ENCODE measurements around the gene RNPC3. TPM values are rescaled to one million over a fixed set of nuclear protein-coding genes. Genes with fewer than 3 reads are reported as not detected.
A peak's percentile ranks its signal among the peaks of the same experiment; 100 is the strongest.

Gene RNPC3
- total RNA-seq, 2 donors from 2014 or later: 18.8 to 19.0 TPM

DNA sequence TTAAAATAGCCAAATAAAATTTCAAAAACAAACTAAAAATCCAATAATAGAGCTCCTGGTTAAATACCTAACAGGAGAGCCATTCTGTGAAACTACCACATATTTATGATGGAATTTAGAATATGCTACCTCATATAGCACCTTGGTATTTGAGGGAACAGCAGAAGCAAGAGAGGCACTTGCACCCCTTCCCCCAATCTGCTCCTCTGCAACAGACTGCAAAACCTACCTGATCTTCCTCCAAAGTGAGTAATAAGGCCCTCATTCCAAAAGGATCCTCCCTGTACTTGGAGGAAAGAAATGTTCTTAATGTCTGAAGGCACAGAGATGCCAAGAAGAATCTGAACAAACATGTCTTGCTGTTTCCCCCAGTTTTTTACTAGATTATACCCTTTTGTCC lies 28.1 kb upstream of the RNPC3 start:
- Histone ChIP-seq H3K9ac (ENCODE audit: low read depth in 2 of 2, low read length in 2 of 2) (no peak overlapping the region), H3K9me3 (no peaks in the 10 kb centered on the region), H3K4me1 (no peaks in the 10 kb centered on the region), H3K27ac (no peak overlapping the region), H3K27me3 (no peaks in the 10 kb centered on the region), H3K36me3 (no peaks in the 10 kb centered on the region), H3K4me3 (no peak overlapping the region)
- TF ChIP-seq, protein P1, sequence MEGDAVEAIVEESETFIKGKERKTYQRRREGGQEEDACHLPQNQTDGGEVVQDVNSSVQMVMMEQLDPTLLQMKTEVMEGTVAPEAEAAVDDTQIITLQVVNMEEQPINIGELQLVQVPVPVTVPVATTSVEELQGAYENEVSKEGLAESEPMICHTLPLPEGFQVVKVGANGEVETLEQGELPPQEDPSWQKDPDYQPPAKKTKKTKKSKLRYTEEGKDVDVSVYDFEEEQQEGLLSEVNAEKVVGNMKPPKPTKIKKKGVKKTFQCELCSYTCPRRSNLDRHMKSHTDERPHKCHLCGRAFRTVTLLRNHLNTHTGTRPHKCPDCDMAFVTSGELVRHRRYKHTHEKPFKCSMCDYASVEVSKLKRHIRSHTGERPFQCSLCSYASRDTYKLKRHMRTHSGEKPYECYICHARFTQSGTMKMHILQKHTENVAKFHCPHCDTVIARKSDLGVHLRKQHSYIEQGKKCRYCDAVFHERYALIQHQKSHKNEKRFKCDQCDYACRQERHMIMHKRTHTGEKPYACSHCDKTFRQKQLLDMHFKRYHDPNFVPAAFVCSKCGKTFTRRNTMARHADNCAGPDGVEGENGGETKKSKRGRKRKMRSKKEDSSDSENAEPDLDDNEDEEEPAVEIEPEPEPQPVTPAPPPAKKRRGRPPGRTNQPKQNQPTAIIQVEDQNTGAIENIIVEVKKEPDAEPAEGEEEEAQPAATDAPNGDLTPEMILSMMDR (IDR thresholded peaks at IDR 0.05): no peak
- DNase-seq: no peak
- intact Hi-C loops (cut with DNase I): no loop called here

DNA sequence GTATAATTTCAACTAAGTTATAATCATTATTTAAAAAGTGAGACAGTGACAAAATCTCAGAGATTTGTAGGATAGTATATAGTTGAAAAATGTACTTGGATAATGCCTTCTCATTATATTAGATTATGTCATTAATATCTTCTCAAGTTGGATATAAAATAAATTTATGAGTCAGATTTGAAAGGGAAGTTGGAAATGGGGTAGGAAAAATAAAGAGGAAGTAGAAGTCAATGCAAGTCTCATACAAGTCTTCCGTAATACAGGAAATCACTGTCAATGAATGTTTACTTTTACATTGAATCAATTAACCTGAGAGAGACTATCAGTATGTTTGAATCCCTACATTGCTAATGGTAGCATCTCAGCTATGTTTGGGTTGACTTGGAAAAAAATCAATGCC lies 16.2 kb upstream of the RNPC3 start:
- Histone ChIP-seq H3K27ac (no peak overlapping the region), H3K4me1 (no peaks in the 10 kb centered on the region), H3K4me3 (no peak overlapping the region), H3K27me3 (no peaks in the 10 kb centered on the region), H3K9ac (ENCODE audit: low read depth in 2 of 2, low read length in 2 of 2) (no peak overlapping the region), H3K9me3 (no peaks in the 10 kb centered on the region), H3K36me3 (no peaks in the 10 kb centered on the region)
- intact Hi-C loops (cut with DNase I): no loop called here
- TF ChIP-seq, protein P1 (IDR thresholded peaks at IDR 0.05): no peak
- no peak for DNase-seq

DNA sequence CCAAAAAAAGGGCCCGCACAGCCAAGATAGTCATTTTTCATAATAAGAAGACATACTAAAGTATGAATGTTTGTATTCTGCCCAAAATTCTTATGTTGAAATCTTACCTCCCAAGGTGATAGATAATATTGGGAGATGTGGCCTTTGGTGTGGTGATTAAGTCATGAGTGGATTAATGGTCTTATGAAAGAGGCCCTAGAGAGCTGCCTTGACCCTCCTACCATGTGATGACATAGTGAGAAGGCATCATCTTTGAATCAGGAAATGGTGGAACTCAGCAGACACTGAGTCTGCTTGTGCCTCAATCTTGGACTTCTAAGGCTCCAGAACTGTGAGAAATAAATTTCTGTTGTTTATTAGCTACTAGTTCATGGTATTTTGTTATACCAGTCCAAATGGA lies 11.8 kb upstream of the RNPC3 start:
- no peak for DNase-seq
- H3K4me1 ChIP-seq: no peaks in the 10 kb centered on the region
- no peak overlapping the region for H3K9ac ChIP-seq (ENCODE audit: low read depth in 2 of 2, low read length in 2 of 2)
- TF ChIP-seq, protein P1 (IDR thresholded peaks at IDR 0.05): no peak
- intact Hi-C loops (cut with DNase I): loop anchor here (5.0 kb wide), 1 partner anchor 401 kb away; no protein-coding TSS in a partner anchor
- H3K27me3 ChIP-seq: no peaks in the 10 kb centered on the region
- no peaks in the 10 kb centered on the region for H3K9me3 ChIP-seq
- H3K36me3 ChIP-seq: no peaks in the 10 kb centered on the region
- no peak overlapping the region for H3K4me3 ChIP-seq
- no peak overlapping the region for H3K27ac ChIP-seq

DNA sequence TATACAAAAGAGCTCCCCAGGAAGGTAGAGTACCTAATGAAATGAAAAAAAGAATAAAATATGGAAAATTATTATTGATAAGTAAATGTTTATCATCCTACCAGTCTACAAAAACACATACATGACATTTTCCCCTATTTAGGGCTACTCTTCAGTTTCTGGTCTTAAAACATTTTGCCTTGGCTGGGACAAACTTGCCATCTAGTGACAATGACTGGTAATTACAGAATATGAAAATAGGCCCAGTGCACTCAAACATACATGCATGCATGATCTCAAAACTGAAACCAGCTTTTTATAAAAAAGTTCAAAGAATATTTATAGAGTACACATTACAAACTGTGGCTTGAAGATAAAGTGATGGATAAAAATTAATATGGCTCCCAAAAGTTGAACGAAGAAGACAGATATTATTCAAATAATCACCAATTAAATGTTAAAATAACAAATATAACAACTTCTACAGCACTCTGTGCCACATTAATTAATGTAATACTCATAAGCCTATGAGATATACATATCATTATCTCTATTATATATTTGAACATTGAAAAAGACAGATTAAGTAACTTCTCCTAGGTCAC lies 10.5 kb upstream of the RNPC3 start:
- intact Hi-C loops (cut with DNase I): loop anchor here (5.0 kb wide), 1 partner anchor 403 kb away; no protein-coding TSS in a partner anchor
- no peak for DNase-seq

DNA sequence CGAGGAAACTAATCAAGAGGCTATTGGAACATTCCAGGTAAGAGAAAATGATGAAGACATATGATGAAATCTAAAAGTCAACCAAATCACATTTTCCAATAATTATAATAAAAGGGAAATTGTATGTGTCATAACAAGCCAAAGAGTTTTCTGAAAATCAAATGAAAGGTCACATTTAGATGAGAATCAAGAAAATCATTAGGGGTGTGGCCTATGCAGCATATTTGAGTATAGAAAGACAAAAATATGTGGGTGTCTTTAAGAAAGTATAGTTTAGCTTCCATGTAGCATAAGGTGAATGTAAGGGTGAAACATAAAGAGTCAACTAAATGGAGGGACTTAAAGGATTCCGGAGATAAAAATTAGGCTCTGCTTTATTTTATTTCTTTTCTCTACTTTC lies 9.2 kb upstream of the RNPC3 start:
- Histone ChIP-seq H3K36me3 (no peaks in the 10 kb centered on the region), H3K4me3 (no peak overlapping the region), H3K27ac (no peak overlapping the region), H3K9ac (ENCODE audit: low read depth in 2 of 2, low read length in 2 of 2) (no peak overlapping the region), H3K9me3 (no peaks in the 10 kb centered on the region), H3K27me3 (no peaks in the 10 kb centered on the region), H3K4me1 (no peaks in the 10 kb centered on the region)
- DNase-seq: no peak
- intact Hi-C loops (cut with DNase I): no loop called here
- TF ChIP-seq, protein P1 (IDR thresholded peaks at IDR 0.05): no peak

More for the DNA sequence above, 10.5 kb upstream of the RNPC3 start:
- H3K9ac ChIP-seq (ENCODE audit: low read depth in 2 of 2, low read length in 2 of 2): no peak overlapping the region
- no peak overlapping the region for H3K27ac ChIP-seq
- no peaks in the 10 kb centered on the region for H3K36me3 ChIP-seq
- TF ChIP-seq, protein P1 (IDR thresholded peaks at IDR 0.05): peak; percentile 63
- no peak overlapping the region for H3K4me3 ChIP-seq
- no peaks in the 10 kb centered on the region for H3K9me3 ChIP-seq
- no peaks in the 10 kb centered on the region for H3K4me1 ChIP-seq
- H3K27me3 ChIP-seq: no peaks in the 10 kb centered on the region

Measured in colonic mucosa (tissue), 4 donors.